Gastroesophageal sphincter (tissue), 3 donors: ENCODE data around the gene BTBD1.

ENCODE experiments used
- CTCF ChIP-seq, 4 experiments: fragments of 200-600 bp in 2 of 4; fragments of 450-650 bp in 2 of 4; sonication (generic) in 1 of 4; IDR thresholded peaks; one replicate each; pipeline ENCODE4 v1.5.1; 2017 to 2019; ENCODE audit warnings: antibody characterized with exemption in 4 of 4, mild to moderate bottlenecking in 2 of 4, moderate library complexity in 2 of 4
- EP300 ChIP-seq: sonication (generic); formaldehyde crosslinking; IDR thresholded peaks from one replicate; pipeline ENCODE4 v1.6.1; 2017; ENCODE audit warnings: antibody characterized with exemption, mild to moderate bottlenecking
- POLR2AphosphoS5 ChIP-seq: sonication (generic); formaldehyde crosslinking; IDR thresholded peaks from one replicate; pipeline ENCODE4 v1.6.1; 2017; ENCODE audit warnings: antibody characterized with exemption

GRCh38 chr15:82980981-82981380 is 86.1 kb downstream of the BTBD1 start:
- TF ChIP-seq CTCF (IDR thresholded peaks at IDR 0.05), result no peak
- TF ChIP-seq POLR2AphosphoS5, result no peak
- no peak for TF ChIP-seq EP300
